HG03175 (cell line): ENCODE data around the gene ARHGAP18.

ENCODE experiments used
- ATAC-seq: cut with Tn5 transposase; IDR thresholded peaks from one replicate; pipeline ENCODE4 v1.9.1; 2021; ENCODE audit warnings: mild to moderate bottlenecking, moderate library complexity; ENCODE audit not compliant: unreplicated experiment

The ARHGAP18 gene

DNA sequence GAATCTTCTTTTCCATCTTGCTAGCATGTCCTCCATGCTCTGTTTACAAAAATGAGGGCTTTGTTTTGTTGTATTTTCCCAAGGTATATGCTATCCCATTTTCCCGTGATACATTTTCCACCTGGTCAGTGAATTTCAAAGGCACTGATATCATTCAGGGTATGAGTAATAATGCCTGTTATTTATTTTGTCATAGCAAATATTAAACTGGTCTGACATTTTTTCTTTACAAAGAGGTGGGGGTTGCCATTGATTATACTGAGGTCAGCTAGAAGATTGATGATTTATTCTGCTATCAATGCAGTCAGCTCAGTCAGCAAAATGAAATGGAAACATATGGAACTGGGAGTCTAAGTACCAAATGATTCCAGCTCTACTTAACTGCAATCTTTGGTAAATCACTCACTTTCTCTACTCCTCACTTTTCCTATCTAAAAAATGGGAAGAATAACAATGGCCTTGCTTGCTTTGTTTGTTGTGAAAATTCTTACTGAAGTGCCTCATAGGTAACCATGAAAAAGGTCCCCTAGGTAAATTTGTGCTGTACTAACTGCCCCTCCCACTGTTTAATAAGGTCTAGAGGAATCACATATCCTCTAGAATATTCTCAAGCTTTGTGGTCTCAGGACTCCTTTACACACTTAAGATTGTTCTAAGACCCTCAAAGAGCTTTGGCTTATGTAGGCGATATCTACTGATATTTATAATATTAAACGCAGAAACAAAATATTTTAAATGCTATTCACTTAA is 64.0 kb downstream of the ARHGAP18 start:
- no peak for ATAC-seq

DNA sequence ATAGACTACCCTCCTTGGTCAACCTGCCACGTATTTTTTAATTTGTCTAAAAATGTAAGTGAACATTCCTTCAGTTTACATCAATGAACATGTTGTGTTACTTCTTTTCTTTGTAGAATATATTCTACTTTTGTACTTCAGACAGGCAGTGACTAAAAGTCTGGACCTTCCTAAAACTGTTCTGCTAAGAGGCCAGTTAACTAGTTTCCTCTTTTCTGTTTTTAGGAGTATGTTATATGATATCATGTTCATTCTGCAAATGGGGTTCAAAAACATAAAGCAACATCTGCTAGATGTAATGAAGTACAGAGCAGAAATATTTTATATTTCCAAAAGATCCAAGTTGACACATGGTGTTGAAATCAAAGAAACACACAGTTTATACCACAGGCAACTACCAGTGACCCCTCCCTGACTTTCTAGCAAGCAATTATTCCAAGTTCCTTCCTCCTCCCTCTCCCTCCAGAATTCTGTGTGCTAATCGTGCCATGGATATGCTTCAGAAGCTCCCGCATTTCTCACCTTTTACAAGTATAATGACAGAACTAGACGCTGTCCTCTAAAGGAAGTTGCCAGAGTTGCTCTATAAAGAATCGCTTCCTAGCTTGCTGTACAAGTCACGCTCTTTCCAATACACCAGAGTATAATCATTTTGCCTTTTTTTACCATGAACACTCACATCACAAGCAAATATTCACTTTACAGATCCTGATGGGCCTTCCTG is 64.7 kb downstream of the ARHGAP18 start:
- no peak for ATAC-seq

DNA sequence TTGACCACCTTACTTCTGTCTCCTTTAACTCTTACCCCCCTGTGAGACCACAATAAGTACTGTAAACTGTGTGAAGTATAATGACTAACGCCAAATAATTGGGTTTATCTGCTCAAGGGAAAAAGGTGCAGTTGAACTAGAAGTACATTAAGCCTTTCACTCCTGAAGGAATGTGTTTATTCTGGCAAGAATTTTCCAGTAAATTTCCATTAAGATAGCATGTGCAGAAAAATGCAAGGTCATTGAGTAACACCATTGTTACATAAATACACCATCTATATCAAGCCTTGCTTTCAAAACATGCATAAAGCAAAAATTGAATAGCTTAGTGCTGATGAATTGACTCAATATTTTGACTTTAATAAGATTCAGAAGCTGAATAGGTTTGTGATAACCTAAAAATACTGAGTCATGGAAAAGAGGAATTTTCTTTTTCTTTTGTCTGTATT is 65.4 kb downstream of the ARHGAP18 start:
- ATAC-seq, result no peak

DNA sequence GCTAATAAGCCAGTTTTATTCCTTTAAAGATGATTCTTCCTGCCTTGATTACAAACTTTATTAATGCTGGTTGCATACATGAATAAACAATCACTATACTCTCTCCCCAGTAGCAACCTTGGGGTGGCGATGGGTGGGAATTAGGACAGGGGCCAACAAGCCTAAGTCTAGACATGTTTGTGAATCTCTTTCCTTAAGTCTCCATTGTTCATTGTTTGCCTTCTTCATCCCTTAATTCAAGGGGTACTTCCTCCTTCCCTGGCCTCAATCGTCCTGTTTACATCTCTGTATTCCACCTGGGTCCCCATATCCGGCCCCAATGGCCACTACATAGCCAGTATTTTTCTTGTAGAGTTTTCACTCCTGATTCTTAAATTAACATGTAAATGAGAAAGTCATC is 66.0 kb downstream of the ARHGAP18 start:
- ATAC-seq, result no peak

DNA sequence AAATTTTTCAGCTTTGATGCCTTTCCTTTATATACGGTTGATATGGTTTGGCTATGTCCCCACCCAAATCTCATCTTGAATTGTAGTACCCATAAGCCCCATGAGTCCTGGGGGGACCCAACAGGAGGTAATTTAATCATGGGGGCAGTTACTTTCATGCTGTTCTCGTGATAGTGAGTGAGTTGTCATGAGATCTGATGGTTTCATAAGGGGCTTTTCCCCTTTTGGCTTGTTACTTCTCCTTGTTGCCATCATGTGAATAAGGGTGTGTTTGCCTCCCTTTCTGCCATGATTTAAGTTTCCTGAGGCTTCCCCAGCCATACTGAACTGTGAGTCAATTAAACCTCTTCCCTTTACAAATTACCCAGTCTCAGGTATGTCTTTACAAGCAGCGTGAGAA is 66.8 kb downstream of the ARHGAP18 start:
- no peak for ATAC-seq

DNA sequence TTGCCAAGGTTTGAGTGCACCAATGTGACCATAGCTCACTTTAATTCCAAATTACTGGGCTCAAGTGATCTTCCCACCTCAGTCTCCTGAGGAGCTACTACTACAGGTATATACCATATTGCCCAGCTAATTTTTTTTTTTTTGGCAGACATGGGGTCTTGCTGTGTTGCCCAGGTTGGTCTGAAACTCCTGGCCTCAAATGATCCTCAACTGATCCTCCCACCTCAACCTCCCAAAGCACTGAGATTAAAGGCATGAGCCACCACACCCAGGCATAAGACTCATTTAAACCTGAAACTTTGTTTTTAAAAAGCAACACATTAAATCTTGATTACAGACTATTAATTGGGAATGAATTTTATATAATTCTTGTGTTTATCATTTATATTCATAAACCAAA is 67.7 kb downstream of the ARHGAP18 start:
- ATAC-seq, result no peak

DNA sequence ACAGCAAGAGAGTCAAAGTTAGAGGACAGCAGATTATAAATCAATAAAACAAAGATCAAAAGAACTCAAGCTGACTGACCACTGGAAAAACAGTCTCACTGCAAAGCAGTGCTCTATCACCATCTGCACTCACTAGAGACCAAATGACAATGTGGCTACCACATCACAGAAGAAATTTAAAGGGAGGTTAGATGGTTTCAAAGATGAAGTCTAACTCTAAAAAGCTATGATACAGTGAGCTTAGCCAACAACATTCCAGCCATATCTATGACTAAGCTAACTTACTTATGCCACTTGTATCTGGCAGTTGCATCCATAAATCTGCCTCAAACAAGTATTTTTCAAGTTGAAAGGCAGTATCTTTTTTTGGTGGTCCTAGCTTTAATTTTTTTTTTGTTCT is 68.6 kb downstream of the ARHGAP18 start:
- ATAC-seq, result no peak

DNA sequence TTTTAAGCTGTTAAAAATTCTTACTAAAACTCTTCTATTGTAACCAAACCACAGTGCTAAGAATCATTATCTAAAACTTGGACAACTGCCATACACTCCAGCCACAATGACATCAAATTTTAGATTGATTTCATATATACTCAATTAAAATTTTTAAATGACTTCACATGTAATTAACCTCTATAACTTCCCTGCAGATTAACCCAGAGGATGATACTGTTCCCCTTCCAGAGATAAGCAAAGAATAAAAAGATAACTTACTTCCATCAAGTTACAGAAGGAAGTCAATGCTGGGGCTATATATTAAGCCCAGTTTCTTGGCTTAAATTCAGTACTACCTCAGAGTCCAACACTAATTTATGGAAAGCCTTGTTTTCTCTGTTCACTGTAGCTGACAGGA is 71.3 kb downstream of the ARHGAP18 start:
- no peak for ATAC-seq

DNA sequence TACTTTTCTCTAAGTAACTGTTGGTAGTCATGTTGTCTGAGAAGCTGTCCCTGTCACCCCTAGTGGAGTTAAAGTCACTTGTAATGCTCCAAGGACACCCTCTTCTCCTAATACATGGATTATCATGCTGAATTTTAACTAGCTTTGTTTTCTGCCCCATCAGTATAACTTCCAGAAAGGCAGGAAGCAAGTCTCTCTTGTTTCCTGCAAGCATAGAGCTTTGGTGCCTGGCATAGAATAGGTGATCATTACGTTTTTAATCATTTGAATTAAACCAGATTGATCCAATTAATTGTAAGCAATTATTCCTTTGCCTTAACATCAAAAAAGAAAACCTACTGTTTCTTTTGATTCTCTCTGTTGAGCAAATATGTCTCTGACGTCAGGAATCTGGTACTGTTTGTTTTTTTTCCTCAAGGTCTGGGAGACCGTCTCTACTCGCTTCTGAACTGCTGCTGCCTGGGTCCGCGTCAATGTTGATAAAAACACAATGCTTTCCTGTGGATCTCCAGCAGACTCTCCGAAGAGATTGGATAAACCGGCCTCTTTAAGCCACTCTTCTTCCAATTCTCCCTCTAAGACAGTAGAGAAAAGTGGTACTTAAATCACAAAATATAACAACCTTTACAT is 71.8 kb downstream of the ARHGAP18 start:
- no peak for ATAC-seq

DNA sequence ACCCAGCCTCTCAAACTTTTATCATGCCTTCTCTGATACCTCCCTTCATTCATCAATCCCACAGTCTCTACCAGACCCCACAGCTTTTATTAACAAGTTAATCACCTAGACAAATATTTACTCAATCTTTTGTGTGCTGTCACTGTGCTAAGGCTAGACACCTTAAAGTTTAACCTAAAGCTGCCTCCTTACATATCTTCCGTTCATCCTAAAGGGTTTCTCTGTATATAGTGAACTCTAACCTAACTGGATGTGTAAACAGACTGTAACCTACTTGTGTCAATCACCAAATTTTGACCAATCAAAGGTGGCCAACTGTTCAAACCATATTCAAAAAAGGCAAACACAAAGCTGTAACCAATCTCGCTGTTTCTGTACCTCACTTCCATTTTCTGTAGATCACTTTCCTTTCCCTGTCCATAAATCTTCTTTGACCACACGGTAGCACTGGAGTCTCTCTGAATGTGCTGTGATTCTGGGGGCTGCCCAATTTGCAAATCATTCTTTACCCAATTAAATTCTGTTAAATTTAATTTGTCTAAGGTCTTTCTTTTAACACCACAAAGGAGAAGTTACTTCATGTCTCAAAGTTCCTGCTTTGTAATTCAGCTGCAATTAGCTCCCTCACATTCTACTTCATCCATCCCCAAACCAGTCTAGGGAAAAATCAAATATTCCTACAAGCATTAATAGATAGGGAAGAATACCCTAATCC is 72.5 kb downstream of the ARHGAP18 start:
- ATAC-seq, result no peak

DNA sequence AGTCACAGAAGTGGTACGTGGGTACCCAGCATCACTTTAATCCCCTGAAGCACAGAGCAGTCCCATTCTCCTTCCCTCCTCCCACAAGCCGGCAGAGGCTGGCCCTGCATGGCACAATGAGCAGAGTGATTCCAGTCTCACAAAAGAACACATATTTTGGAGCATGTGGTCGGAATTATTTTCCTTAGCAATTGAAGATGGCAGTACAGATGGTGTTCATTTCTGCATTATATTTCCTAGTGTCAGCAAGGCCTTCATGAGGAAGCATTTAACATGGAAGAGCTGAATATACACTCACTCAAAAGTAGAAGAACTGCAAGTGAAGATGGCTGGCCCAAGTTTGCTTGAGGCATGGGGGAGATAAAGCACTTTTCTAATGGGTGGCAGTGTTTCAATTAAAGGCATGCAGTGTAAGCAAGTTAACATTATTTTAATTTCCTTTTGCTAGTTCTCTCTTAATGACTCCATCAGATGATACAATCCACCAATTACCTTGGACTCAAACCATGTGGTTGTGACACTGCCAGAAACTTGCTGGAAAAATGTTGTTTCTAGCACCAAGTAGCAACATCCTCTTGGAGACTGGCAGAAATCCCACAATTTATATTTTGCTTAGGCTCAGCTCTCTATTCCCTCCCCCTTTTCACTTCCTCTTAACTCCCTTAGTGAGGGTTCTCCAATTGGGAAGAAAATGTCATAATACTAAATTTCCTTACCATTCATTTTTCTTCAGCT is 74.4 kb downstream of the ARHGAP18 start:
- no peak for ATAC-seq

DNA sequence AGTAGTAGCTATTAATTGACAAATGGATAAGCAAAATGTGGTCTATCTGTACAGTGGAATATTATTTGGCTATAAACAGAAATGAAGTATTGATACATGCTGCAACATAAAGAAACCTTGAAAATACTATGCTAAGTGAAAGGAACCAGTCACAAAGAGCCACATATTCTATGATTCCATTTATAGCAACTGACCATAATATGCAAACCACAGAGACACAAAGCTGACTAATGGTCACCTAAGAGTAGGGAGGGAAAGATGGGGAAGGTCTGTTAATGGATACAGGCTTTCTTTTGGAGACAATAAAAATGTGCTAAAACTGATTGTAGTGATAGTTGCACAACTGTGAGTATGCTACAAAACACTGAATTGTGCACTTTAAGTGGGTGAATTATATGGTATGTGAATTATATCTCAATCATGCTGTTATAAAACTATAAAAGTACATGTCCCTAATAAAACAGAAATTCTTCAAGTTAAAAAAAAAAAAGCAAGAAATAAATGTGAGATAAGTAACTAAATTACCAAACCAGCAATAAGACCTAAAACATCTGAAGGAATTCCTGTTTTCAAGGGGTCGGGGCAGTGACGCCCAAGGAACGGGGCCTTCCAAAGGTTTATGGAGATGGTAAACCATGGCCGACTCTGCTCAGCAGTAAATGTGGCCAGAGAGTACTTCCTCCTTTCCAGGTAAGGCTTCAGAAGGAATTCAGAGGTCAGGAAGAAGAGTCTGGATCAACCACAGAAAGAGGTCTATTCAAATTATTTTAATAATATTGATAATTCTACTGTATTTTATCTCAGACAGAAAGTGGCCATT is 75.4 kb downstream of the ARHGAP18 start:
- ATAC-seq, result no peak

DNA sequence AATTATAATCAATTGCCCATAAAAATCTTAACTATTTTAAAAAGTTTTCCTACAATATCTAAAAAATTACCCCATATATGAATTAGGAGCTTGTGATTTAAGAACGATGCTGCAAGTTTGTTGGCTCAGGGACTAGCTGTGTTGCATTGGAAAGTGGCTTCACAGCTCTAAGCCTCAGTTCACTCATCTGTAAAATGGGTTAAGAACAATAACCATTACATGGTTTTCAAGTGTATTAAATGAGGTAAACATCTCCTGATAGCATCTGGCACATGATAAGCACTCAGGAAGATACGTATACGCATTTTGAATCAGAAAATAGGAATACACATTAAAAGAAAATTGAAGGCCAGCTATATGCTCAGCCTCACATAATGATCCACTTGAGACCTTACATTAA is 76.4 kb downstream of the ARHGAP18 start:
- no peak for ATAC-seq

DNA sequence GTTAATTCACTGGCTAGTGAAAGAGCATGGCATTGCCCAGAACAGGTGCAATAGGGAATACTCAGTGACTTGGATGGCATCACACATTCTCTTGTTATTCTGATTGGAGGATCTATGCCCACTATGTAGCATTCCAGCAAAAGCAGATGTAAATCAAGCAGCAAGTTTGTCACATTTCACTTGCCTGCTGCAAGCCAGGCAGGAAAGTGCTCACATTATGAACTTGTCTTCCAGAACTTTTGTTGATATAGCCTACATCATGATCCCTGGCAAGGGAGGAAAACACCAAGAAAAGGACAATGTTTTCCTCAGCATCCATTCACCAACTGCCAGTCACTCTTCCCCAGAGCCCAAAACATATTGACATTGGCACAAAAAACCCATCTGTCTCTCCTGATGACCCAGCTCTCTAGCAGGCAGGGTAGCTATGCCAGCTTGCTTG is 77.8 kb downstream of the ARHGAP18 start:
- ATAC-seq, result no peak

DNA sequence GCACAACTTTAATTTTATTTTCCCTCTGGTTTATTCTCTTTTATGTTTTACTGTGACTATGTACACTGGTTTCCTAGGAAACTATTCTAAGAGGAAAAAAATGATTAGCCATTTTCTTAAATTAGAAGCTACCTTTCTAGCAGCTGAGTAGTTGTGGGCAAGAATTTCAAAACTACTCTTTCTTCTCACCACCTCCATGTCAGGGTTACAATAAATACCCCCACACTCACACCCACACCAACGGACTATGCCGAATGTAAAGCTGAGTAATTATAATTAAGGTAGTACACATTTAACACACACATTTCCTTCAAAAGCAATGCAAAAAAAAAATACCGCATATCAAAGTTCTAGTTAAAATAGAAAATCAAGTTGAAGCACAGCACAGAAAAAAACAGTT is 78.9 kb downstream of the ARHGAP18 start:
- ATAC-seq, result no peak

DNA sequence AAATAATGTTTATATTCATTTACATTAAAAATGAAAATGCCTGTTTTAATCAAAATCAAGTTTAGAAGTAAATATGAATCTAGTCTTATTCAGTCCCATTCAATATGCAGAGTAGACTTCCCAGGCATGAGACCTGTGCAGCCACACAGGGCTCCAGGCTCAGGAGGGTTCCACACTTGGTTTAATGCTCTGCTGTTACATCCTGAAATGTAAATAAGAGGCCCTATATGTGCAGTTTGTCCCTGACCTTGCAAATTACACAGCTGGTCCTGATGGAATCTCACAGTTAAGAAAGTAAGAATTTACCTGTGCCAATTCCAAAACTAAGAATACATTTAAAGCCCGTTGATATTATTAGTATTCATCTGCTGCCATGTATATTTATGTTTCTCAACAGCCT is 79.4 kb downstream of the ARHGAP18 start:
- ATAC-seq, result no peak

DNA sequence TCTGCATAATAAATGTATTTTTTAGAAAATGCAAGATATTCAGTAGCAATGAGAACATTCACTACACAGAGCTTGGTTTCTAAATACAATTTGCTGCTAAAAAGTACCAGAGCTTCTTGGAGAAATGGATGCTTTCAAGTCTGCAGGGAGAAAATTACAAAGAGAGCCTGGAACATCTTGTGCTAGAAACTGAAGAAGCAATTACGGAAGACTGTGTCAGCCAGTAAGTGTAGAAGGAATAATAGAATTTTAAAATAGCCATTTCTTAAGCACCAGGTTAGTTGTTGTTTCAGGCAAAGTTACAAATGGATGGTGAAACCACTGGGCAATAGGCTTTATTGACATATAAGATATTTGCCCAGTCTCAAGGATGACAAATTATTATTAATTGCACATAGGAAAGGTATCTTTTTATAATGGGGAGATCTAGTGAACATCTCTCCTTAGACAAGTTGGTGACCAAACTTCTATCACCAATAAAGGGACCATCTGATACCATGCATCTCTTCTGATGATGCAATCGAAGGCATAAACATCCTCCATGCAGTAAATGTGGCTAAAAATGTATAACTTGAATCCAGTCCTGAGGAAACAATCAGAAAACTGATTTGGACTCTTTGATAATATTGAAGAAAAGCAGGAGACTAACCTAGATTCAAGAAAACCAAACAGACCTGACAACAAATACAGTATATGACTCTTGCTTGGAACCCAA is 81.7 kb downstream of the ARHGAP18 start:
- no peak for ATAC-seq

DNA sequence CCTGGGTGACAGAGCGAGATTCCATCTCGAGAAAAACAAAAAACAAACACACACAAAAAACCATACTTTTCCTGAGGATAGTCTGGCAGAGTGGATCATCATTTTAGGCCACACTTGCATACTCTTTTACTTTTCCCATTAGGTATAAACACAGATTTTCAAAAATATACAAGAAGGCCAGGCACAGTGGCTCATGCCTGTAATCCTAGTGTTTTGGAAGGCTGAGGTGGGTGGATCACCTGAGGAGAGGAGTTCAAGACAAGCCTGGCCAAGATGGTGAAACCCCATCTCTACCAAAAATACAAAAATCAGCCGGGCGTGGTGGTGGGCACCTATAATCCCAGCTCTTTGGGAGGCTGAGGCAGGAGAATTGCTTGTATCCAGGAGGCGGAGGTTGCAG is 85.5 kb downstream of the ARHGAP18 start:
- ATAC-seq, result no peak
